Activated T-cell treated with anti-CD3 and anti-CD28 coated beads, Interleukin-2, amount 50 U/mL, for 24 hours (primary cell): Measurements from ENCODE around the gene G0S2.
A peak's percentile ranks its signal among the peaks of the same experiment; 100 is the strongest.

Experiments
- DNase-seq: peaks from one replicate; pipeline ENCODE4 v3.0.0-alpha.2; 2020
- H3K27ac Mint-ChIP-seq: 2 replicates; pipeline ENCODE4 v1.8.0; 2020; ENCODE audit warnings: mild to moderate bottlenecking, mixed read lengths
- H3K27me3 Mint-ChIP-seq: 2 replicates; pipeline ENCODE4 v1.8.0; 2020; ENCODE audit warnings: mixed read lengths
- H3K36me3 Mint-ChIP-seq: 2 replicates; pipeline ENCODE4 v1.8.0; 2020; ENCODE audit warnings: low read depth, mixed read lengths
- H3K4me1 Mint-ChIP-seq: 2 replicates; pipeline ENCODE4 v1.8.0; 2020; ENCODE audit warnings: low read depth, mixed read lengths
- H3K4me3 Mint-ChIP-seq: 2 replicates; pipeline ENCODE4 v1.8.0; 2020; ENCODE audit warnings: mild to moderate bottlenecking, moderate library complexity, mixed read lengths
- H3K9me3 Mint-ChIP-seq: 2 replicates; pipeline ENCODE4 v1.8.0; 2020; ENCODE audit warnings: mixed read lengths

G0S2 gene

GRCh38 chr1:209657140-209657879 is 17.9 kb upstream of the G0S2 start:
- Mint-ChIP-seq H3K36me3 (no peaks in the 10 kb centered on the region), H3K9me3 (no peaks in the 10 kb centered on the region), H3K4me3 (no peak overlapping the region), H3K4me1 (peaks cover 29% of the 10 kb centered on the region), H3K27me3 (no peaks in the 10 kb centered on the region), H3K27ac (no peak overlapping the region)
- DNase-seq: no peak

- no peak for DNase-seq
- Mint-ChIP-seq H3K4me1 (peaks cover 23% of the 10 kb centered on the region), H3K4me3 (no peak overlapping the region), H3K27ac (no peak overlapping the region), H3K9me3 (no peaks in the 10 kb centered on the region), H3K27me3 (no peaks in the 10 kb centered on the region), H3K36me3 (no peaks in the 10 kb centered on the region)
These were observed 17.3 kb upstream of the G0S2 start for GRCh38 chr1:209657918-209658317.

- no peaks in the 10 kb centered on the region for H3K36me3 Mint-ChIP-seq
- H3K27ac Mint-ChIP-seq: peak overlapping the region; percentile 57
- peaks cover 14% of the 10 kb centered on the region for H3K4me1 Mint-ChIP-seq
- H3K9me3 Mint-ChIP-seq: no peaks in the 10 kb centered on the region
- peak overlapping the region; percentile 28 for H3K4me3 Mint-ChIP-seq
- no peaks in the 10 kb centered on the region for H3K27me3 Mint-ChIP-seq
- DNase-seq: no peak
These were observed 15.3 kb upstream of the G0S2 start for GRCh38 chr1:209659909-209660308.

DNA sequence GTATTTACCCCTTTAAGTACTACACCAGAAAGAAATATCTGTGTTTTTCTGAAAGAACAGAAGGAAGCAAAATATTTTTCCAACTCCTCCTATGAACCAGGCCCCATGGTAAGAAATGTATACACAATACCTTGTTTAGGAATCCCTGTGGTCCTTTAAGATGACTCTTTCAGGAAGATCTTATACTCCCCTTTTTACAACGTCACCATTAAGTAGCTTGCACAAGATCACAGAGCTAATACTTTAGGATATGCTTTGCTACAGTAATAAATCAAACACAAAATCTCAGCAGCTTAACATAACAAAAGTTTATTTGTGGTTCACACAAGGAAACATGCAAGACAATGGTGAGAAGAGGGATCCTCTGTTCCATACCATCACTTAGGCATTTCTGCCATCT is 14.1 kb upstream of the G0S2 start:
- no peaks in the 10 kb centered on the region for H3K9me3 Mint-ChIP-seq
- peaks cover 14% of the 10 kb centered on the region for H3K4me1 Mint-ChIP-seq
- H3K27me3 Mint-ChIP-seq: no peaks in the 10 kb centered on the region
- no peak for DNase-seq
- no peak overlapping the region for H3K27ac Mint-ChIP-seq
- no peaks in the 10 kb centered on the region for H3K36me3 Mint-ChIP-seq
- H3K4me3 Mint-ChIP-seq: no peak overlapping the region

- Mint-ChIP-seq H3K4me1 (peaks cover 14% of the 10 kb centered on the region), H3K27me3 (no peaks in the 10 kb centered on the region), H3K36me3 (no peaks in the 10 kb centered on the region), H3K27ac (no peak overlapping the region), H3K9me3 (no peaks in the 10 kb centered on the region), H3K4me3 (no peak overlapping the region)
- no peak for DNase-seq
These were observed 12.3 kb upstream of the G0S2 start for GRCh38 chr1:209662879-209663327.

DNA sequence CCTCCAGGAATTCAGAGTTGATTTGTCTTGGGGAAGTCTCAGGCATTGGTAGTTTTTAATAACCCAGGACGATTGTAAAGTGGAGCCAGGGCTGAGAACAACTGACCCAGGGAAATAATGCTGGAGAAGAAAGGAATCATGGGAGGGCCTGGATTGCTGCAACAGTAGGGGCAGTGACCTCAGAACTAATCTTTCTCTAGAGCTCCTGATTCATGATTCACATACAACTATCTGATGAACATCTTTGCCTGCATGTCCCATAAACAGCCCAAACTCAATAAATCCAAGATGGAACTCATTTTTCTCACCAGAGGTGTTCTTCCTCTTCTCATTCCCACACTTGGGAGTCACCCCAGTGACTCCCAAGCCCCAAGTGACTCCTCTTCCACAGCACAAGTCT is 8.1 kb upstream of the G0S2 start:
- DNase-seq: no peak
- no peaks in the 10 kb centered on the region for H3K27me3 Mint-ChIP-seq
- no peaks in the 10 kb centered on the region for H3K36me3 Mint-ChIP-seq
- H3K9me3 Mint-ChIP-seq: no peaks in the 10 kb centered on the region
- no peak overlapping the region for H3K4me3 Mint-ChIP-seq
- H3K27ac Mint-ChIP-seq: no peak overlapping the region
- peaks cover 10% of the 10 kb centered on the region for H3K4me1 Mint-ChIP-seq

- peaks cover 14% of the 10 kb centered on the region for H3K4me1 Mint-ChIP-seq
- no peaks in the 10 kb centered on the region for H3K27me3 Mint-ChIP-seq
- no peak overlapping the region for H3K4me3 Mint-ChIP-seq
- H3K9me3 Mint-ChIP-seq: no peaks in the 10 kb centered on the region
- no peaks in the 10 kb centered on the region for H3K36me3 Mint-ChIP-seq
- no peak overlapping the region for H3K27ac Mint-ChIP-seq
- no peak for DNase-seq
These were observed 7.5 kb upstream of the G0S2 start for GRCh38 chr1:209667708-209668107.

GRCh38 chr1:209670441-209671082 is 4.7 kb upstream of the G0S2 start:
- DNase-seq: no peak
- no peak overlapping the region for H3K27ac Mint-ChIP-seq
- H3K4me3 Mint-ChIP-seq: no peak overlapping the region
- H3K9me3 Mint-ChIP-seq: no peaks in the 10 kb centered on the region
- no peaks in the 10 kb centered on the region for H3K36me3 Mint-ChIP-seq
- H3K27me3 Mint-ChIP-seq: peaks cover 15% of the 10 kb centered on the region
- peaks cover 42% of the 10 kb centered on the region for H3K4me1 Mint-ChIP-seq

DNA sequence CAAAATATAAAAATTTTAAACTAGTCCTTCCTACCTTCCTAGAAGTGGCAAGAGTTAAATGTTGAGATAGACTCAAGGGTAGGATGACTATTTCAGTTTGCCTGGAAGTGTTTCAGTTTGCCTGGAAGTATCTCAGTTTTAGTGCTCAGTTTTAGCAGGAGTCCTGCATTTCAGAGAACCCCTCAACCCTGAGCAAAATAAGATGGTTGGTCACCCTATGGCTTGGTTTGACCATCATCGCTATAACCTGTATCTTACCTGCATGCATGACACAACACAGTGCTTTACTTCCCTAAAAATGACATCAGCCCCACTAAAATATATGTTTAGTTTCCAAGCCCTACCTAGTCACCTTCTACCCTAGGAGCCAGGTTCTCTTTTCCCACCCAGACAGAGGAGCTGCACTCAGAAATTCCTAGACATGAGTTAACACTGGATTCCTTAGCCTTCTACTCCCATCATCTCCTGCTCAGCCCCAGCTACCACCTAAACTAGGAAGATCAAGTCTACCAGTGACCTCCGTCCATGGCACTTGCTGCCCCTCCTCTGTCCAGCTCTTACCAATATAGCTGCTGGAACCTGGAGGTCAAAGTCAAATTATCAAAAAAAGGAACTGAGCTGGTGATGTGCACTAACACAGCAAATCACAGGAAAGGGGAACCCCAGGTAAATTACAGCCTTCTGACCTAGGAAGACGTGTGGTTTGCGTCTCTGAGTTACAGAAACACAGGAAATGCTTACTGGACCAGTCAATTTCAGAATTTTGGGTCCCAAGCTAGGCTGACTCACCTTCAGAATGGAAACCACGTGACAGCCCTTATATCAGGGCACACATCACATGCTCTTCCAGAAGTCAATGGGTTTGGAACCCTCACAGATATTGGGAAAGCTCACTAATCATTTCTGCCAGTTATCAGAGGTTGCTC is 2.2 kb upstream of the G0S2 start:
- H3K27me3 Mint-ChIP-seq: peaks cover 37% of the 10 kb centered on the region
- no peak for DNase-seq
- H3K36me3 Mint-ChIP-seq: no peaks in the 10 kb centered on the region
- H3K9me3 Mint-ChIP-seq: no peaks in the 10 kb centered on the region
- H3K4me1 Mint-ChIP-seq: peaks cover 52% of the 10 kb centered on the region
- H3K27ac Mint-ChIP-seq: peak overlapping the region; percentile 54
- H3K4me3 Mint-ChIP-seq: peak overlapping the region; percentile 11

GRCh38 chr1:209673631-209674417 is 1.4 kb upstream of the G0S2 start:
- Mint-ChIP-seq H3K27me3 (peaks cover 42% of the 10 kb centered on the region), H3K4me3 (peak overlapping the region; percentile 75), H3K27ac (peak overlapping the region; percentile 54), H3K4me1 (peaks cover 57% of the 10 kb centered on the region), H3K9me3 (no peaks in the 10 kb centered on the region), H3K36me3 (no peaks in the 10 kb centered on the region)
- no peak for DNase-seq

DNA sequence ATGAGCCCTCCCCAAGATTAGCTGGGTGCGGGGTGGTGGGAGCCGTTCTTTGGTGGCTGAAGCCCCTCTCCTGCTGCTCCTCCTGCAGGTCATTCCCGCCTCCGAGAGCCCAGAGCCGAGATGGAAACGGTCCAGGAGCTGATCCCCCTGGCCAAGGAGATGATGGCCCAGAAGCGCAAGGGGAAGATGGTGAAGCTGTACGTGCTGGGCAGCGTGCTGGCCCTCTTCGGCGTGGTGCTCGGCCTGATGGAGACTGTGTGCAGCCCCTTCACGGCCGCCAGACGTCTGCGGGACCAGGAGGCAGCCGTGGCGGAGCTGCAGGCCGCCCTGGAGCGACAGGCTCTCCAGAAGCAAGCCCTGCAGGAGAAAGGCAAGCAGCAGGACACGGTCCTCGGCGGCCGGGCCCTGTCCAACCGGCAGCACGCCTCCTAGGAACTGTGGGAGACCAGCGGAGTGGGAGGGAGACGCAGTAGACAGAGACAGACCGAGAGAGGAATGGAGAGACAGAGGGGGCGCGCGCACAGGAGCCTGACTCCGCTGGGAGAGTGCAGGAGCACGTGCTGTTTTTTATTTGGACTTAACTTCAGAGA is 448 bp downstream of the G0S2 start:
- Mint-ChIP-seq H3K9me3 (no peaks in the 10 kb centered on the region), H3K4me1 (peaks cover 59% of the 10 kb centered on the region), H3K36me3 (no peaks in the 10 kb centered on the region), H3K27ac (peak overlapping the region; percentile 33), H3K4me3 (peak overlapping the region; percentile 75), H3K27me3 (peaks cover 46% of the 10 kb centered on the region)
- DNase-seq: peak; percentile 51

DNA sequence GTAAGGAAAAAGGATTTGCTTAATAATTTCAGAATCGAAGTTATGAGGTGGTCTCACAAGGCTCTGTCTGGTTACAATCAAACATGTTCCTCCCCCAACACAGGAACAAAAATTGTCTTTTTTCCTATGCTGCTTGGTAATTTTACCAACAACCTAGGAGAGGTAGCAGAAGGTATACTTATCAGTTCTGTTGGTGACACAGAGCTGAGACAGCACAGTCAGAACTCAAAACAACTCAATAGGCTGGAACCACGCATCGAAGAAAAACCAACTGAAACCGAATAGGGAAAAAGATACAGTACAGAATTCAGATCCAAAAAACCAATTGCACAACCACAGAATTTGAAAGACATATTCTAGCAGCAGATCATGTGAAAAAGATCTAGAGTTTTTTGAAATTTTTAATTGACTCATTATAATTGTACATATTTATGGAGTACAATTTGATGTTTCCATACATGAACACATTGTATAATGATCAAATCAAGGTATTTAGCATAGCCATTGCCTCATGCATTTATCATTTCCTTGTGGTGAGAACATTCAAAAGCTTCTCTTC is 3.8 kb downstream of the G0S2 start:
- no peak overlapping the region for H3K27ac Mint-ChIP-seq
- no peaks in the 10 kb centered on the region for H3K9me3 Mint-ChIP-seq
- H3K4me3 Mint-ChIP-seq: no peak overlapping the region
- H3K36me3 Mint-ChIP-seq: no peaks in the 10 kb centered on the region
- peaks cover 47% of the 10 kb centered on the region for H3K27me3 Mint-ChIP-seq
- H3K4me1 Mint-ChIP-seq: peaks cover 34% of the 10 kb centered on the region
- no peak for DNase-seq

- peak; percentile 35 for DNase-seq
- H3K4me1 Mint-ChIP-seq: peaks cover 36% of the 10 kb centered on the region
- H3K9me3 Mint-ChIP-seq: no peaks in the 10 kb centered on the region
- no peak overlapping the region for H3K27ac Mint-ChIP-seq
- no peaks in the 10 kb centered on the region for H3K36me3 Mint-ChIP-seq
- no peak overlapping the region for H3K4me3 Mint-ChIP-seq
- H3K27me3 Mint-ChIP-seq: peaks cover 3% of the 10 kb centered on the region
These were observed 10.6 kb downstream of the G0S2 start for GRCh38 chr1:209685821-209686220.
